ENCODE measurements around the gene PCYOX1L.

Gene PCYOX1L

GRCh38 chr5:149323621-149324205 is 34.1 kb upstream of the PCYOX1L start:
- no peaks in the 10 kb centered on the region for H3K9me3 Mint-ChIP-seq
- no peak overlapping the region for H3K4me3 Mint-ChIP-seq
- H3K27me3 Mint-ChIP-seq: no peaks in the 10 kb centered on the region

GRCh38 chr5:149324641-149325040 is 33.2 kb upstream of the PCYOX1L start:
- Mint-ChIP-seq H3K27me3 (no peaks in the 10 kb centered on the region), H3K36me3 (ENCODE audit: insufficient read depth) (no peaks in the 10 kb centered on the region), H3K27ac (no peak overlapping the region), H3K4me3 (no peak overlapping the region), H3K9me3 (no peaks in the 10 kb centered on the region), H3K4me1 (ENCODE audit: low read depth in 2 of 2) (no peaks in the 10 kb centered on the region)
- ATAC-seq (replicated peaks) (no peak), DNase-seq (no peak)

More at GRCh38 chr5:149323621-149324205, 34.1 kb upstream of the PCYOX1L start:
- ATAC-seq (replicated peaks) (no peak), DNase-seq (no peak)
- Mint-ChIP-seq H3K27ac (no peak overlapping the region), H3K36me3 (ENCODE audit: insufficient read depth) (no peaks in the 10 kb centered on the region), H3K4me1 (ENCODE audit: low read depth in 2 of 2) (no peaks in the 10 kb centered on the region)

- Mint-ChIP-seq H3K4me3 (no peak overlapping the region), H3K27ac (no peak overlapping the region), H3K4me1 (ENCODE audit: low read depth in 2 of 2) (no peaks in the 10 kb centered on the region), H3K27me3 (no peaks in the 10 kb centered on the region), H3K9me3 (no peaks in the 10 kb centered on the region), H3K36me3 (ENCODE audit: insufficient read depth) (no peaks in the 10 kb centered on the region)
- DNase-seq: no peak
- no peak for ATAC-seq (replicated peaks)
Observed at GRCh38 chr5:149325166-149325735, 32.6 kb upstream of the PCYOX1L start.

- Mint-ChIP-seq H3K4me1 (ENCODE audit: low read depth in 2 of 2) (no peaks in the 10 kb centered on the region), H3K27ac (no peak overlapping the region), H3K36me3 (ENCODE audit: insufficient read depth) (no peaks in the 10 kb centered on the region), H3K9me3 (no peaks in the 10 kb centered on the region), H3K27me3 (no peaks in the 10 kb centered on the region), H3K4me3 (no peak overlapping the region)
- no peak for DNase-seq
- no peak for ATAC-seq (replicated peaks)
Observed at GRCh38 chr5:149325894-149326293, 32.0 kb upstream of the PCYOX1L start.

GRCh38 chr5:149326611-149327010 is 31.2 kb upstream of the PCYOX1L start:
- Mint-ChIP-seq H3K36me3 (ENCODE audit: insufficient read depth) (no peaks in the 10 kb centered on the region), H3K4me1 (ENCODE audit: low read depth in 2 of 2) (no peaks in the 10 kb centered on the region), H3K27me3 (no peaks in the 10 kb centered on the region), H3K4me3 (no peak overlapping the region), H3K9me3 (no peaks in the 10 kb centered on the region), H3K27ac (no peak overlapping the region)
- no peak for ATAC-seq (replicated peaks)
- no peak for DNase-seq

GRCh38 chr5:149328177-149328576 is 29.7 kb upstream of the PCYOX1L start:
- Mint-ChIP-seq H3K4me1 (ENCODE audit: low read depth in 2 of 2) (peaks cover 0 to 2% of the 10 kb centered on the region in 2 donors), H3K36me3 (ENCODE audit: insufficient read depth) (no peaks in the 10 kb centered on the region), H3K9me3 (no peaks in the 10 kb centered on the region), H3K4me3 (no peak overlapping the region), H3K27me3 (no peaks in the 10 kb centered on the region), H3K27ac (no peak overlapping the region)
- ATAC-seq (replicated peaks): no peak
- no peak for DNase-seq

- Mint-ChIP-seq H3K36me3 (ENCODE audit: insufficient read depth) (no peaks in the 10 kb centered on the region), H3K4me3 (no peak overlapping the region), H3K4me1 (ENCODE audit: low read depth in 2 of 2) (peaks cover 0 to 2% of the 10 kb centered on the region in 2 donors), H3K27me3 (peaks cover 0 to 13% of the 10 kb centered on the region in 2 donors), H3K9me3 (no peaks in the 10 kb centered on the region), H3K27ac (no peak overlapping the region)
- no peak for ATAC-seq (replicated peaks)
- no peak for DNase-seq
Observed at GRCh38 chr5:149333711-149334443, 24.0 kb upstream of the PCYOX1L start.

- DNase-seq: no peak
- Mint-ChIP-seq H3K4me3 (no peak overlapping the region), H3K27me3 (peaks cover 0 to 13% of the 10 kb centered on the region in 2 donors), H3K4me1 (ENCODE audit: low read depth in 2 of 2) (no peaks in the 10 kb centered on the region), H3K9me3 (no peaks in the 10 kb centered on the region), H3K36me3 (ENCODE audit: insufficient read depth) (no peaks in the 10 kb centered on the region), H3K27ac (no peak overlapping the region)
- ATAC-seq (replicated peaks): no peak
Observed at GRCh38 chr5:149337736-149338135, 20.1 kb upstream of the PCYOX1L start.

GRCh38 chr5:149338364-149338763 is 19.5 kb upstream of the PCYOX1L start:
- H3K4me3 Mint-ChIP-seq: no peak overlapping the region
- no peaks in the 10 kb centered on the region for H3K9me3 Mint-ChIP-seq
- no peaks in the 10 kb centered on the region for H3K4me1 Mint-ChIP-seq (ENCODE audit: low read depth in 2 of 2)
- ATAC-seq (replicated peaks): no peak
- peaks cover 0 to 13% of the 10 kb centered on the region in 2 donors for H3K27me3 Mint-ChIP-seq
- no peaks in the 10 kb centered on the region for H3K36me3 Mint-ChIP-seq (ENCODE audit: insufficient read depth)
- no peak for DNase-seq
- no peak overlapping the region for H3K27ac Mint-ChIP-seq

- DNase-seq (no peak), ATAC-seq (replicated peaks) (no peak)
- Mint-ChIP-seq H3K27ac (no peak overlapping the region), H3K4me3 (no peak overlapping the region), H3K9me3 (peaks cover 2 to 7% of the 10 kb centered on the region in 2 donors), H3K27me3 (peaks cover 0 to 6% of the 10 kb centered on the region in 2 donors), H3K4me1 (ENCODE audit: low read depth in 2 of 2) (peaks cover 15 to 17% of the 10 kb centered on the region in 2 donors), H3K36me3 (ENCODE audit: insufficient read depth) (peaks cover 7% of the 10 kb centered on the region)
Observed at GRCh38 chr5:149340920-149341319, 16.9 kb upstream of the PCYOX1L start.

- H3K9me3 Mint-ChIP-seq: peaks cover 2 to 7% of the 10 kb centered on the region in 2 donors
- DNase-seq (no peak), ATAC-seq (replicated peaks) (no peak)
- H3K4me1 Mint-ChIP-seq (ENCODE audit: low read depth in 2 of 2): peaks cover 19 to 23% of the 10 kb centered on the region in 2 donors
- H3K4me3 Mint-ChIP-seq: no peak overlapping the region
- H3K27me3 Mint-ChIP-seq: peaks cover 0 to 6% of the 10 kb centered on the region in 2 donors
- no peak overlapping the region for H3K27ac Mint-ChIP-seq
- peaks cover 9% of the 10 kb centered on the region for H3K36me3 Mint-ChIP-seq (ENCODE audit: insufficient read depth)
Observed at GRCh38 chr5:149341876-149342275, 16.0 kb upstream of the PCYOX1L start.

GRCh38 chr5:149344151-149344550 is 13.7 kb upstream of the PCYOX1L start:
- Mint-ChIP-seq H3K9me3 (peaks cover 2 to 7% of the 10 kb centered on the region in 2 donors), H3K4me1 (ENCODE audit: low read depth in 2 of 2) (peaks cover 38 to 41% of the 10 kb centered on the region in 2 donors), H3K4me3 (no peak overlapping the region), H3K36me3 (ENCODE audit: insufficient read depth) (peaks cover 22% of the 10 kb centered on the region), H3K27ac (peak overlapping the region in 1 of 2 donors; percentile 97), H3K27me3 (no peaks in the 10 kb centered on the region)
- DNase-seq (no peak), ATAC-seq (replicated peaks) (no peak)

GRCh38 chr5:149345147-149345891 is 12.5 kb upstream of the PCYOX1L start, which contains the start of gene GRPEL2:
GRPEL2 (plus strand) TSS chr5:149345499; CDS start chr5:149345540, 41 bp downstream.
- DNase-seq (peak; percentile 69 to 73 (median 70)), ATAC-seq (replicated peaks) (peak; percentile 69)
- peak within 1 kb of the TSS; percentile 94 to 97 for H3K27ac Mint-ChIP-seq
- peak within 1 kb of the TSS; percentile 91 to 92 for H3K4me3 Mint-ChIP-seq
- H3K36me3 Mint-ChIP-seq (ENCODE audit: insufficient read depth): peaks cover 34% of the 10 kb centered on the region
- no peaks in the 10 kb centered on the region for H3K27me3 Mint-ChIP-seq
- peaks cover 2 to 7% of the 10 kb centered on the region in 2 donors for H3K9me3 Mint-ChIP-seq
- peaks cover 41 to 48% of the 10 kb centered on the region in 2 donors for H3K4me1 Mint-ChIP-seq (ENCODE audit: low read depth in 2 of 2)
